Activated CD8-positive, alpha-beta memory T cell treated with anti-CD3 and anti-CD28 coated beads for 48 hours (primary cell): ENCODE measurements around the gene FAM209A.
"Not testable (repeated sequence)": the region's sequence is repeated elsewhere in the genome, so short reads cannot be mapped to it uniquely, and the experiment has no call there.

Experiments used
- DNase-seq, 3 experiments: peaks; one replicate each; pipeline ENCODE4 v3.0.0-alpha.2; 2020; ENCODE audit warnings: low read depth in 2 of 3, low spot score in 2 of 3

Gene FAM209A

GRCh38 chr20:56537997-56538396 is 13.5 kb downstream of the FAM209A start:
- no peak for DNase-seq

GRCh38 chr20:56540415-56540814 is 15.9 kb downstream of the FAM209A start:
- DNase-seq: no peak

GRCh38 chr20:56542489-56543030 is 18.0 kb downstream of the FAM209A start:
- DNase-seq: no peak

GRCh38 chr20:56551571-56551970 is 27.0 kb downstream of the FAM209A start:
- DNase-seq: no peak

- no peak for DNase-seq
Observed at GRCh38 chr20:56552911-56553629, 28.5 kb downstream of the FAM209A start.

GRCh38 chr20:56554869-56555268 is 30.3 kb downstream of the FAM209A start:
- no peak for DNase-seq

GRCh38 chr20:56558968-56559367 is 34.4 kb downstream of the FAM209A start:
- no peak for DNase-seq

GRCh38 chr20:56564526-56564925 is 40.0 kb downstream of the FAM209A start:
- DNase-seq: not testable (repeated sequence)

- DNase-seq: no peak
Observed at GRCh38 chr20:56565511-56565910, 41.0 kb downstream of the FAM209A start.

GRCh38 chr20:56566621-56567020 is 42.1 kb downstream of the FAM209A start:
- DNase-seq: no peak

- no peak for DNase-seq
Observed at GRCh38 chr20:56570832-56571231, 46.3 kb downstream of the FAM209A start.

- DNase-seq: no peak
Observed at GRCh38 chr20:56572172-56572571, 47.6 kb downstream of the FAM209A start.

- DNase-seq: no peak
Observed at GRCh38 chr20:56573986-56574385, 49.4 kb downstream of the FAM209A start.

GRCh38 chr20:56574531-56575142 is 50.1 kb downstream of the FAM209A start:
- no peak for DNase-seq

GRCh38 chr20:56575157-56575556 is 50.6 kb downstream of the FAM209A start:
- no peak for DNase-seq
